Esophagus muscularis mucosa (tissue), 4 donors: Measurements from ENCODE around the gene CKS2. TPM values are rescaled to one million over a fixed set of nuclear protein-coding genes. Genes with fewer than 3 reads are reported as not detected.
A peak's percentile ranks its signal among the peaks of the same experiment; 100 is the strongest.
"Not testable (repeated sequence)": the region's sequence is repeated elsewhere in the genome, so short reads cannot be mapped to it uniquely, and the experiment has no call there.

Experiments used
- DNase-seq: peaks from one replicate; pipeline ENCODE4 v3.0.0-alpha.2; 2017; ENCODE audit errors: extremely low spot score
- H3K27ac ChIP-seq, 4 donors: fragments of 200-600 bp; sonication (generic); replicated peaks in 1 of 4; 1 replicate in 3 of 4; 2 replicates in 1 of 4; pipeline ENCODE4 v1.5.1; 2016 to 2019; ENCODE audit warnings: mild to moderate bottlenecking in 1 of 4
- H3K27me3 ChIP-seq, 4 donors: fragments of 200-600 bp; sonication (generic); one replicate each; pipeline versions ENCODE4 v1.5.1 to v1.6.0; 2016 to 2019
- H3K36me3 ChIP-seq, 4 donors: fragments of 200-600 bp; sonication (generic); one replicate each; pipeline ENCODE4 v1.5.1; 2016 to 2019
- H3K4me1 ChIP-seq, 4 donors: fragments of 200-600 bp; sonication (generic); one replicate each; pipeline ENCODE4 v1.5.1; 2016 to 2019
- H3K4me3 ChIP-seq, 4 donors: fragments of 200-600 bp; sonication (generic); 1 replicate in 2 of 4; 2 replicates in 2 of 4; pipeline ENCODE4 v1.5.1; 2016 to 2019; ENCODE audit warnings: mild to moderate bottlenecking in 4 of 4, moderate library complexity in 1 of 4
- H3K9me3 ChIP-seq, 4 donors: fragments of 200-600 bp; sonication (generic); 1 replicate in 3 of 4; 2 replicates in 1 of 4; pipeline ENCODE4 v1.5.1; 2016 to 2019
- EP300 ChIP-seq: sonication (generic); formaldehyde crosslinking; IDR thresholded peaks from one replicate; pipeline ENCODE4 v1.6.1; 2017; ENCODE audit warnings: antibody characterized with exemption
- POLR2A ChIP-seq: fragments of 450-650 bp; IDR thresholded peaks from one replicate; pipeline ENCODE4 v1.6.1; 2017; ENCODE audit warnings: antibody characterized with exemption, moderate library complexity, mild to moderate bottlenecking, low read depth
- POLR2AphosphoS5 ChIP-seq, 2 donors: sonication (generic); formaldehyde crosslinking; IDR thresholded peaks; one replicate each; pipeline ENCODE4 v1.6.1; 2017; ENCODE audit warnings: antibody characterized with exemption in 2 of 2
- WGBS: methylation state at CpG from one replicate; pipeline ENCODE4 v1.1.5; 2018; 5-methylcytosine and 5-hydroxymethylcytosine counted together
- intact Hi-C: fragments of 100-400 bp; cut with DNase I; formaldehyde crosslinking; loops from one replicate; pipeline ENCODE4 v1.15.1; 2023
- total RNA-seq, 4 donors: library from RNA; depleted of rRNA; stranded (reverse); fragments of >200 nt; gene quantifications; one replicate each; pipeline versions ENCODE4 v1.1.0 to v1.2.1, GENCODE V29; 2016
- TF ChIP-seq, protein P1 (sequence below), 3 experiments: fragments of 200-600 bp in 2 of 3; fragments of 450-650 bp in 1 of 3; sonication (generic) in 2 of 3; IDR thresholded peaks; one replicate each; pipeline ENCODE4 v1.5.1; 2017 to 2019; ENCODE audit warnings: antibody characterized with exemption in 3 of 3, mild to moderate bottlenecking in 2 of 3, moderate library complexity in 1 of 3

Gene CKS2
- total RNA-seq, 4 donors from 2014 or later: 2.0 to 10.3 (median 6.0) TPM

- DNase-seq: no peak
- H3K36me3 ChIP-seq: peaks cover 74 to 100% (median 93%) of the 10 kb centered on the region in 4 donors
- no peak overlapping the region for H3K27ac ChIP-seq
- H3K27me3 ChIP-seq: no peaks in the 10 kb centered on the region
- intact Hi-C loops: no loop called here
- H3K9me3 ChIP-seq: no peaks in the 10 kb centered on the region
- WGBS: 88% methylated on average over 2 of the region's 2 CpGs
- H3K4me3 ChIP-seq: no peak overlapping the region
- TF ChIP-seq, protein P1, sequence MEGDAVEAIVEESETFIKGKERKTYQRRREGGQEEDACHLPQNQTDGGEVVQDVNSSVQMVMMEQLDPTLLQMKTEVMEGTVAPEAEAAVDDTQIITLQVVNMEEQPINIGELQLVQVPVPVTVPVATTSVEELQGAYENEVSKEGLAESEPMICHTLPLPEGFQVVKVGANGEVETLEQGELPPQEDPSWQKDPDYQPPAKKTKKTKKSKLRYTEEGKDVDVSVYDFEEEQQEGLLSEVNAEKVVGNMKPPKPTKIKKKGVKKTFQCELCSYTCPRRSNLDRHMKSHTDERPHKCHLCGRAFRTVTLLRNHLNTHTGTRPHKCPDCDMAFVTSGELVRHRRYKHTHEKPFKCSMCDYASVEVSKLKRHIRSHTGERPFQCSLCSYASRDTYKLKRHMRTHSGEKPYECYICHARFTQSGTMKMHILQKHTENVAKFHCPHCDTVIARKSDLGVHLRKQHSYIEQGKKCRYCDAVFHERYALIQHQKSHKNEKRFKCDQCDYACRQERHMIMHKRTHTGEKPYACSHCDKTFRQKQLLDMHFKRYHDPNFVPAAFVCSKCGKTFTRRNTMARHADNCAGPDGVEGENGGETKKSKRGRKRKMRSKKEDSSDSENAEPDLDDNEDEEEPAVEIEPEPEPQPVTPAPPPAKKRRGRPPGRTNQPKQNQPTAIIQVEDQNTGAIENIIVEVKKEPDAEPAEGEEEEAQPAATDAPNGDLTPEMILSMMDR (IDR thresholded peaks at IDR 0.05): no peak
- TF ChIP-seq EP300: no peak
- TF ChIP-seq POLR2A: no peak
- no peak for TF ChIP-seq POLR2AphosphoS5 (IDR thresholded peaks at IDR 0.05)
- H3K4me1 ChIP-seq: no peaks in the 10 kb centered on the region
Measured at GRCh38 chr9:89339807-89340206, 28.8 kb downstream of the CKS2 start.

DNA sequence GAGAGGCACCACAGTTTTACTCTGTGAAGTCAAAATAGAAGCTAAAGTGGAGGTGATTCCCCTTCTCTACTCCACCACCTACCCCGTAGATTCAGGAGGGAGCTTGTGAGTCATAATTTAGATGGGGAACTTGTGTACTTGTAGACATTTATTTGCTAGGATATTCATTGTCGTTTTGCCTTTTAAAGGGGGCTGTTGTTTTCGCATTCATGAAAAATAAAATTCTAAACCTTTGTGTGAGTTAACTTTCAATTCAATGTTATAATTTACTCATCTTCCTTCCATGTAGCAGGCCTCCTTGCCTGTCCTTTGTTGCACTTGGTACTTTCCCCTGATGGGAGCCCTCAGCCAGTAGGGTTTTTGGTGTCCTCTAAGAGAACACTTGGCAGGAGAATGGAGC, 29.3 kb downstream of the CKS2 start:
- DNase-seq: peak; percentile 29
- intact Hi-C loops: no loop called here
- TF ChIP-seq POLR2AphosphoS5 (IDR thresholded peaks at IDR 0.05) (no peak), EP300 (no peak), POLR2A (no peak)
- TF ChIP-seq, protein P1 (IDR thresholded peaks at IDR 0.05): no peak
- no peak overlapping the region for H3K4me3 ChIP-seq
- no peak overlapping the region for H3K27ac ChIP-seq
- H3K4me1 ChIP-seq: no peaks in the 10 kb centered on the region
- H3K9me3 ChIP-seq: no peaks in the 10 kb centered on the region
- WGBS: 99% methylated on average over 3 of the region's 3 CpGs
- H3K36me3 ChIP-seq: peaks cover 73 to 100% (median 93%) of the 10 kb centered on the region in 4 donors
- H3K27me3 ChIP-seq: no peaks in the 10 kb centered on the region

GRCh38 chr9:89342213-89342612, 31.2 kb downstream of the CKS2 start:
- intact Hi-C loops: no loop called here
- no peaks in the 10 kb centered on the region for H3K4me1 ChIP-seq
- H3K36me3 ChIP-seq: peaks cover 71 to 100% (median 95%) of the 10 kb centered on the region in 4 donors
- TF ChIP-seq, protein P1 (IDR thresholded peaks at IDR 0.05): no peak
- no peak for TF ChIP-seq POLR2A
- TF ChIP-seq EP300: no peak
- no peak for TF ChIP-seq POLR2AphosphoS5 (IDR thresholded peaks at IDR 0.05)
- peak; percentile 34 for DNase-seq
- no peak overlapping the region for H3K4me3 ChIP-seq
- H3K27me3 ChIP-seq: no peaks in the 10 kb centered on the region
- no peaks in the 10 kb centered on the region for H3K9me3 ChIP-seq
- WGBS: 94% methylated on average over 6 of the region's 6 CpGs
- no peak overlapping the region for H3K27ac ChIP-seq

- TF ChIP-seq POLR2AphosphoS5 (IDR thresholded peaks at IDR 0.05): no peak
- no peak for TF ChIP-seq POLR2A
- TF ChIP-seq, protein P1 (IDR thresholded peaks at IDR 0.05): no peak
- TF ChIP-seq EP300: no peak
- no peaks in the 10 kb centered on the region for H3K4me1 ChIP-seq
- H3K36me3 ChIP-seq: peaks cover 75 to 100% (median 95%) of the 10 kb centered on the region in 4 donors
- WGBS: 96% methylated on average over 1 of the region's 1 CpG
- H3K27ac ChIP-seq: no peak overlapping the region
- H3K4me3 ChIP-seq: no peak overlapping the region
- intact Hi-C loops: no loop called here
- H3K9me3 ChIP-seq: no peaks in the 10 kb centered on the region
- DNase-seq: no peak
- H3K27me3 ChIP-seq: no peaks in the 10 kb centered on the region
Measured at GRCh38 chr9:89342948-89343347, 32.0 kb downstream of the CKS2 start.

GRCh38 chr9:89343812-89344211, 32.8 kb downstream of the CKS2 start:
- intact Hi-C loops, H3K4me3 ChIP-seq, H3K9me3 ChIP-seq, DNase-seq, H3K4me1 ChIP-seq, H3K27ac ChIP-seq, H3K27me3 ChIP-seq: not testable (repeated sequence)
- WGBS: 95% methylated on average over 7 of the region's 7 CpGs
- peaks cover 77 to 100% (median 96%) of the 10 kb centered on the region in 4 donors for H3K36me3 ChIP-seq
